Peyer's patch (tissue), 4 donors: Measurements from ENCODE around the gene NMT1. TPM values are rescaled to one million over a fixed set of nuclear protein-coding genes. Genes with fewer than 3 reads are reported as not detected.

Experiments used
- DNase-seq, 3 donors: peaks; one replicate each; pipeline ENCODE4 v3.0.0-alpha.2; 2017 to 2019
- H3K27ac ChIP-seq, 4 donors: fragments of 200-600 bp; sonication (generic); one replicate each; pipeline ENCODE4 v1.5.1; 2016 to 2019
- H3K27me3 ChIP-seq, 2 donors: fragments of 200-600 bp; sonication (generic); one replicate each; pipeline ENCODE4 v1.5.1; 2019
- H3K36me3 ChIP-seq, 3 donors: fragments of 200-600 bp; sonication (generic); one replicate each; pipeline ENCODE4 v1.5.1; 2016 to 2019
- H3K4me1 ChIP-seq, 4 donors: fragments of 200-600 bp; sonication (generic); one replicate each; pipeline ENCODE4 v1.5.1; 2016 to 2019
- H3K4me3 ChIP-seq, 4 donors: fragments of 200-600 bp; sonication (generic); 1 replicate in 3 of 4; 2 replicates in 1 of 4; pipeline ENCODE4 v1.5.1; 2016 to 2019; ENCODE audit warnings: mild to moderate bottlenecking in 1 of 4
- H3K9me3 ChIP-seq, 4 donors: fragments of 200-600 bp; sonication (generic); one replicate each; pipeline ENCODE4 v1.5.1; 2016 to 2019; ENCODE audit warnings: mild to moderate bottlenecking in 1 of 4
- POLR2A ChIP-seq, 2 donors: fragments of 450-650 bp; IDR thresholded peaks; one replicate each; pipeline ENCODE4 v1.5.1; 2017; ENCODE audit warnings: antibody characterized with exemption in 2 of 2, mild to moderate bottlenecking in 2 of 2, moderate library complexity in 2 of 2
- total RNA-seq, 4 donors: library from RNA; depleted of rRNA; stranded (reverse); fragments of >200 nt; gene quantifications; one replicate each; pipeline ENCODE4 v1.1.0, GENCODE V29; 2016
- TF ChIP-seq, protein P1 (sequence below), 6 experiments: fragments of 450-650 bp in 4 of 6; fragments of 200-600 bp in 2 of 6; sonication (generic) in 1 of 6; IDR thresholded peaks; one replicate each; pipeline ENCODE4 v1.5.1; 2017 to 2019; ENCODE audit warnings: antibody characterized with exemption in 6 of 6, mild to moderate bottlenecking in 3 of 6, moderate library complexity in 1 of 6

Gene NMT1
- total RNA-seq, 4 donors from 2014 or later, result 60.9 to 111 (median 77.1) TPM

GRCh38 chr17:45111850-45112249 is 50.7 kb downstream of the NMT1 start:
- H3K4me1 ChIP-seq, result peaks cover 0 to 4% (median 0%) of the 10 kb centered on the region in 4 donors
- no peak overlapping the region for H3K4me3 ChIP-seq
- peaks cover 0 to 28% (median 0%) of the 10 kb centered on the region in 3 donors for H3K36me3 ChIP-seq
- no peaks in the 10 kb centered on the region for H3K27me3 ChIP-seq
- TF ChIP-seq, protein P1, sequence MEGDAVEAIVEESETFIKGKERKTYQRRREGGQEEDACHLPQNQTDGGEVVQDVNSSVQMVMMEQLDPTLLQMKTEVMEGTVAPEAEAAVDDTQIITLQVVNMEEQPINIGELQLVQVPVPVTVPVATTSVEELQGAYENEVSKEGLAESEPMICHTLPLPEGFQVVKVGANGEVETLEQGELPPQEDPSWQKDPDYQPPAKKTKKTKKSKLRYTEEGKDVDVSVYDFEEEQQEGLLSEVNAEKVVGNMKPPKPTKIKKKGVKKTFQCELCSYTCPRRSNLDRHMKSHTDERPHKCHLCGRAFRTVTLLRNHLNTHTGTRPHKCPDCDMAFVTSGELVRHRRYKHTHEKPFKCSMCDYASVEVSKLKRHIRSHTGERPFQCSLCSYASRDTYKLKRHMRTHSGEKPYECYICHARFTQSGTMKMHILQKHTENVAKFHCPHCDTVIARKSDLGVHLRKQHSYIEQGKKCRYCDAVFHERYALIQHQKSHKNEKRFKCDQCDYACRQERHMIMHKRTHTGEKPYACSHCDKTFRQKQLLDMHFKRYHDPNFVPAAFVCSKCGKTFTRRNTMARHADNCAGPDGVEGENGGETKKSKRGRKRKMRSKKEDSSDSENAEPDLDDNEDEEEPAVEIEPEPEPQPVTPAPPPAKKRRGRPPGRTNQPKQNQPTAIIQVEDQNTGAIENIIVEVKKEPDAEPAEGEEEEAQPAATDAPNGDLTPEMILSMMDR (IDR thresholded peaks at IDR 0.05), result no peak
- TF ChIP-seq POLR2A (IDR thresholded peaks at IDR 0.05), result no peak
- peak overlapping the region in 1 of 4 donors; percentile 61 for H3K27ac ChIP-seq
- no peaks in the 10 kb centered on the region for H3K9me3 ChIP-seq
- DNase-seq, result no peak

- Histone ChIP-seq H3K4me3 (no peak overlapping the region), H3K36me3 (peaks cover 0 to 20% (median 0%) of the 10 kb centered on the region in 3 donors), H3K27ac (no peak overlapping the region), H3K4me1 (peaks cover 0 to 4% (median 0%) of the 10 kb centered on the region in 4 donors), H3K9me3 (no peaks in the 10 kb centered on the region), H3K27me3 (no peaks in the 10 kb centered on the region)
- TF ChIP-seq POLR2A (IDR thresholded peaks at IDR 0.05), result no peak
- TF ChIP-seq, protein P1 (IDR thresholded peaks at IDR 0.05), result no peak
- no peak for DNase-seq
These were observed 51.7 kb downstream of the NMT1 start for GRCh38 chr17:45112559-45113423.

DNA sequence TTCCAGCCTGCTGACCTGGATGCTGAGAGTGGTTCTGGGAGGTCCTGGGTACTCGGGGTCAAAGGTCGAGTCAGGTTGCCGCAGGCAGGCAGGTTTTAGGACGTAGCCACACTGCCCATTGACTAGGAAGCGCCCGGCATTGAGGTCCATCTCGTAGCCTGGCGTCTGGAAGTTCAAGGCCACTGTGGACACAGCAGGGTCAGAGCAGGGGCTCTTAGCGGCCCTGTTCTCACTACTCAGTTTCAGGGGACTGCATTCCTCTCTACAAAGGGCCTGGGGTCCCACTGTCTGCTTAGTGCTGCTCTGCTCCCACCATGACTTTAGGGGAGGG is 52.3 kb downstream of the NMT1 start:
- Histone ChIP-seq H3K9me3 (no peaks in the 10 kb centered on the region), H3K27me3 (no peaks in the 10 kb centered on the region), H3K27ac (no peak overlapping the region), H3K4me3 (no peak overlapping the region), H3K36me3 (peaks cover 0 to 17% (median 0%) of the 10 kb centered on the region in 3 donors), H3K4me1 (peaks cover 0 to 4% (median 0%) of the 10 kb centered on the region in 4 donors)
- no peak for DNase-seq
- TF ChIP-seq, protein P1 (IDR thresholded peaks at IDR 0.05), result no peak
- no peak for TF ChIP-seq POLR2A (IDR thresholded peaks at IDR 0.05)

DNA sequence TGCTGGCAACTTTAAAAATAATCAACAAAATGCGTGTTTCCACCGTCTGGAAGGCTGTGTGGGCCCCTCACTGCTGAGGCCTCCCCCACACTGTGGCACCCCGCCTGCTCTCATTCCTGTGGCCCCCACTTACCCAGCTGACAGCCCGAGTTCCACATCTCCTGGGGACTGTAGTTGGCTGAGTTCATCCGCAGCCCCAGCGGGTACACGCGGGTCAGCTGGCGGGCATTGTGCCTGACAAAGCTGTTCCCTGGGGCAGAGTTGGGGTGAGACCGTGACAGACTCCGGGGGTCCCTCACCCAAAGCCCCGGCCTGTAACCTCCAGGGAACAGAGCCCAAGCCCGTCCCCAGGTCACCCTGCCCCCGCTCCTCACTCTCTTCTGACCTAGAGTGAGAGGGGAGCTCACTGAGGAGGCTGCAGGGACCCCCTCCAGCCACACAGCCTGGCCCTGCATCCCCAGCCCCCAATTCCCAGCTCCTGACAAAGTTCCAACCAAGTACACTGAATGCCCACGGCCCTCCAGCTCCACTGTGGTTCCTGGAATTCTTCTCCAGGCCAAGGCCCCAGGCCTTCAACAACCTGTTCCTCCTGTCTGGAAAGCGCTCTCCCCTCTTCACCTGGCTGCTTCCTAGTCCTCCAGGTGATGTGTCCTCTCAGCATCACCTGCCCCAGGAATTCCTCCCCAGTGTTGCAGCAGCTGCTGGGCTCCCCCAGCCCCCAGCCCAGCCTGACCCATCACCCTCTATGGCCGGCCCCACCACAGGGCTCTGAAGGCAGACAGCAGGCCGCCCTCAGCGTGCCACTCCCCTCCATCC is 53.2 kb downstream of the NMT1 start:
- Histone ChIP-seq H3K4me3 (no peak overlapping the region), H3K27me3 (no peaks in the 10 kb centered on the region), H3K4me1 (peaks cover 0 to 4% (median 0%) of the 10 kb centered on the region in 4 donors), H3K36me3 (peaks cover 0 to 8% (median 0%) of the 10 kb centered on the region in 3 donors), H3K9me3 (no peaks in the 10 kb centered on the region), H3K27ac (no peak overlapping the region)
- TF ChIP-seq, protein P1 (IDR thresholded peaks at IDR 0.05), result no peak
- no peak for TF ChIP-seq POLR2A (IDR thresholded peaks at IDR 0.05)
- DNase-seq, result no peak

DNA sequence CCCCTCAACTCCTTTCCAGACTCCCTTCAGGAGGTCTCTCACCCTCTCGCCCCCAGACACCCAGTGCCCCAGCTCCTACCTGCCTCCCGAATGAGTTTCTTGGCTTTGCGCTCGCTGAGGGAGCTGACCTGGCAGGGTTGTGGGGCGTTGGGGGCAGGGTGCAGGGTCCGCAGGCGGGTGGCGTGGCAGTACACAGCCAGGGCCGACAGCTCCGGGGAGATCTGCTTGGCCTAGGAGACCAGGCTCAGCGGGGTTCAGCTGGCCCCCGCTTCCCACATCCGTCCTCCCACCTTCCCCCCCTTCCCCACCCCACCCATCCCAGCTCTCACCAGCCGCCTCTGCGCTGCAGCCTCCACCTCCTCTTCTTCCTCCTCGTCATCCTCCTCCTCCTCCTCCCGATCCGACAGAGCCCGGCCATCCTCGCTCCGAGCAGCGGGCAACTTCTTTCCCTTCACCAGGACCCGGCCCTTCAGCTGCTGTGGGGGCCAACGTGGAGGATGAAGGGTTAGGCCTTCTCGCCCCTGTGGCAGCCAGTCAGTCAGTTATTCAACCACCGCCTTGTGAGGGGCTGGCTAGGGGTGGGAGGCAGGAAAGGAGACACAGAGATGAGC is 54.0 kb downstream of the NMT1 start:
- Histone ChIP-seq H3K36me3 (peaks cover 0 to 8% (median 0%) of the 10 kb centered on the region in 3 donors), H3K4me1 (peaks cover 0 to 4% (median 0%) of the 10 kb centered on the region in 4 donors), H3K27me3 (no peaks in the 10 kb centered on the region), H3K9me3 (no peaks in the 10 kb centered on the region), H3K4me3 (no peak overlapping the region), H3K27ac (no peak overlapping the region)
- no peak for TF ChIP-seq POLR2A (IDR thresholded peaks at IDR 0.05)
- TF ChIP-seq, protein P1 (IDR thresholded peaks at IDR 0.05), result no peak
- no peak for DNase-seq
